Jurkat, Clone E6-1 (cell line): ENCODE data around the gene SH3BP1.
A peak's percentile ranks its signal among the peaks of the same experiment; 100 is the strongest.
"Not testable (repeated sequence)": the region's sequence is repeated elsewhere in the genome, so short reads cannot be mapped to it uniquely, and the experiment has no call there.

Experiments used
- DNase-seq: peaks from one replicate; pipeline ENCODE4 v3.0.0-alpha.2; 2011; ENCODE audit warnings: low read depth, low spot score
- H3K4me3 ChIP-seq: 2 replicates; pipeline ENCODE4 v1.5.1; 2011; ENCODE audit warnings: mild to moderate bottlenecking, low read length, control low read depth, moderate library complexity

SH3BP1 gene

DNA sequence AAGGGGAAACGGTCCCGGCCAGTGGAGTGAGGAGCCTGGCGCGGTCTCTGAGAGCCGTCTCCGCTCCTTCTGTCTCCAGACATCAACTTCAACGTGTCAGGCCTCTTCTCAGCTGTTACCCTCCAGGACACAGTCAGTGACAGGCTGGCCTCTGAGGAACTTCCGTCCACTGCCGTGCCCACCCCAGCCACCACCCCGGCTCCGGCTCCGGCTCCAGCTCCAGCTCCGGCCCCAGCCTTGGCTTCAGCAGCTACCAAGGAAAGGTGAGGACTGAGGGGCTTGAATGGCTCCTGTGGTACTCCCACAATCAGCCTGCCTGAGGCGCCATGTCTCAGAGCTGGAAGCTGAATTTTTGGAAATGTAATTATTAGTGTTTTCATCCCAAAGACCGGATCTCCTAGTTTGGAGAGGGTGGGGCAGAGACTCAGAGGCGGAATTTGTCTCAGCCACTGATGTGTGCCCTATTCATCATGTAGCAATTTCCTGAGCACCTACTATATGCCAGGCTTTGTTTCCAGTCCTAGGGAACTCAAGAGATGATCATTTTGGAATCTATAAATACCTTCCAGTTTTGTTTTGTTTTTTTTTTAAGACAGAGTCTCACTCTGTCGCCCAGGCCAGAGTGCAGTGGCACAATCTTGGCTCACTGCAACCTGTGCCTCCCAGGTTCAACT lies 11.1 kb downstream of the SH3BP1 start:
- DNase-seq, result no peak
- H3K4me3 ChIP-seq, result no peak overlapping the region

DNA sequence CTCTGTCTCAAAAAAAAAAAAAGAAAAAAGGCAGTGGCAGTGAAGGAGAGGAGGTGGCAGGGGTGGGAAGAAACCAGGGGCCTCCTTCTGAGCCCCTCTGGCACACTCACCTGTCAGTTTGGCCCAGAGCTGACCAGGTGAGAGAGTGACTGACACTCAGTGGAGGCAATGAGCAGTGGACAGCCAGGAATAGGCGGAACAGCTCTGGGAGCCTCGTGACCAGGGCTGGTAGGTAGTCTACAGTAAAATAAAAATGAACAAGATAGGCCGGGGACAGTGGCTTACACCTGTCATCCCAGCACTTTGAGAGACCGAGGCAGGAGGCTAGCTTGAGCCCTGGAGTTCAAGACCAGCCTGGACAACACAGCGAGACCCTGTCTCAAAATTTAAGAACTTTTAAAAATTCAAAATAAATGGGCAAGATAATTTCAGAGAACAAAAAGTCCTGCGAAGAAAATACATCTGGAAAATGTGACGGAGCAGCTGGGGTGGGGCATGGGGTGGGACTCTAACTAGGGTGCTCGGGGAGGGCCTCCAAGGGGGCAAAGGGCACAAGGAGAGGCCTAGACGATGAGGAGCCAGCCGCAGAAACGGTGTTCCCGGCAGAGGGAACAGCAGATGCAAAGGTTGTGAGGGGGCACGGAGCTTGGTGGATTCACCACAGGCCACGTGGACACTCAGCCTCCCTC lies 15.2 kb downstream of the SH3BP1 start:
- DNase-seq, result no peak
- H3K4me3 ChIP-seq, result no peak overlapping the region

DNA sequence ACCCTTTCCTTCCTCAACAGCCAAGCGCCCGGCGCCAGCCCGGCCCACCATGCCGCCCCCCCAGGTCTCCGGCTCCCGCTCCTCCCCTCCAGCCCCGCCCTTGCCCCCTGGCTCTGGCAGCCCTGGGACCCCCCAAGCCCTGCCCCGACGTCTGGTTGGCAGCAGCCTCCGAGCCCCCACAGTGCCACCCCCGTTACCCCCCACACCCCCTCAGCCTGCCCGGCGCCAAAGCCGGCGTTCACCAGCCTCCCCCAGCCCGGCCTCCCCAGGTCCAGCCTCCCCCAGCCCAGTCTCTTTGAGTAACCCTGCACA lies 15.7 kb downstream of the SH3BP1 start:
- no peak overlapping the region for H3K4me3 ChIP-seq
- DNase-seq, result no peak

DNA sequence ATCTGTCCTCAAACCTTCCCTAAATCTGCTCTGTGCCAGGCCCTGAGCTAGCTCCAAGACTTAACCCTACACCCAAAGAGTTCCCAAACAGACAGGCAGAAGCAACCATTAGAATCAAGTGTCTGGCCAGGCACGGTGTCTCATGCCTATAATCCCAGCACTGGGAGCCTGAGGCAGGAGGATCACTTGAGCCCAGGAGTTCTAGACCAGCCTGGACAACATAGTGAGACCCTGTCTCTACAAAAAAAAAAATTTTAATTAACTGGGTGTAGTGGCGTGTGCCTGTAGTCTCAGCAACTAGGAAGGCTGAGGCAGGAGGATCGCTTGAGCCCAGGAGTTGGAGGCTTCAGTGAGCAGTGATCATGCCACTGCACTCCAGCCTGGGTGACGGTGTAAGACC lies 17.1 kb downstream of the SH3BP1 start:
- not testable (repeated sequence) for DNase-seq, H3K4me3 ChIP-seq

DNA sequence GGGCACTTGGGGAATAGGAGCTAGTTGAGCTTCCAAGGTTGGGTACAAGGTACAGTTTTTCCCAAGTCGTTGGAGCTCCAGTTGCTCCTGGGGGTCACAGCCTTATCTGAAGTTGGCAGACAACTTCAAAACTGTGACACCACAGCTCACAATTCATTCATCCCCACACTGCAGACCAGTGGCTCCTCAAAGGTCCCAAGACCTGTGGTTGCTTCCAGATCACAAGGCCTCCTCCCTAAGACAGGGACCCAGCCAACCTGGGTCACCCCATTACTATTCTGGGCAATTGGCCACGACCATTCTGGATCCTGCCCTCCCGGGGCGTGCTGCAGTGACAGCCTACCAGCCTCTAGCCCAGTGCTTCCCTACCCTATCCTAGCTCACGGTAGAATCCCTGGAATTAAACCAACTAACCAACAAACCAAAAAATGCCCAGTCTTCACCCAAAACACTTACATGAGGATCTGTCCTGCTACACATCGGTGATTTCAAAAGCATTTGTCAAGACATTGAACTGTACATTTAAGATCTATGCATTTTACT lies 18.2 kb downstream of the SH3BP1 start:
- no peak for DNase-seq
- peak overlapping the region; percentile 56 for H3K4me3 ChIP-seq

DNA sequence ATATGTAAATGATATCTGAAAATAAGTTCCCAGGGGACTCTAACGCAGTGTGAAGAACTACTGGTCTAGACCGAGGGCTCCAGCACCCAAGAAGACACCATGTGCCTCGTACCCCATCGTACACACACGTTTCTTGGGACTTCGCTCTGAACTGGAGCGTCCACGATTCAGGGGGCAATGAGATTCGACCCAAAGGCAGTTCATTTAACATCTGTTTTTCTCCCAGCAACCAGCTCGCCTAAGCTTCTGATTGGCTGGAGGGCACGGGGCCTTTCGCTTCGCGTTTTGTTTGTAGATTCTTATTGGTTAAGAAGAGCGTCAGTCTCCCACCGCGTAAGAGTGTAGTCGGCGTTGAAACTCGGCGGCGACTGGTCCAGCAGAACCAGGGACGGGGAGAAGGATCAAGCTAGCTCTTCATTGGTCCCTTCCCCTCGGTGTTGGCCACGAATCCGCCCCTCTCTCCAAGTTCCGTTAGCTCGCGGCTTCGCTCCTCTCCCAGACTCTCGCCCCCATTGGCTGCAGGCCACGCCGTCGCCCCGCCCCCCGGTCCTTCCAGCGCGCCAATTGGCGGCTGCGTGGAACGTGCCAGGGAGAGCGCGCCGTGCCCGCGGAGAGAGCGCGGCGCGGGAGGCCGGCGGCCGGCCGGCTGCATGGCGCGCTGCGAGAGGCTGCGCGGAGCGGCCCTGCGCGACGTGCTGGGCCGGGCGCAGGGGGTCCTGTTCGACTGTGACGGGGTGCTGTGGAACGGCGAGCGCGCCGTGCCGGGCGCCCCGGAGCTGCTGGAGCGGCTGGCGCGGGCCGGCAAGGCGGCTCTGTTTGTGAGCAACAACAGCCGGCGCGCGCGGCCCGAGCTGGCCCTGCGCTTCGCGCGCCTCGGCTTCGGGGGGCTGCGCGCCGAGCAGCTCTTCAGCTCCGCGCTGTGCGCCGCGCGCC lies 18.9 kb downstream of the SH3BP1 start, which contains the start of gene PDXP:
PDXP (plus strand) TSS at position 591 of the 933 bp plus-strand sequence; CDS start at position 651, 60 bp downstream.
- DNase-seq, result peak; percentile 100

DNA sequence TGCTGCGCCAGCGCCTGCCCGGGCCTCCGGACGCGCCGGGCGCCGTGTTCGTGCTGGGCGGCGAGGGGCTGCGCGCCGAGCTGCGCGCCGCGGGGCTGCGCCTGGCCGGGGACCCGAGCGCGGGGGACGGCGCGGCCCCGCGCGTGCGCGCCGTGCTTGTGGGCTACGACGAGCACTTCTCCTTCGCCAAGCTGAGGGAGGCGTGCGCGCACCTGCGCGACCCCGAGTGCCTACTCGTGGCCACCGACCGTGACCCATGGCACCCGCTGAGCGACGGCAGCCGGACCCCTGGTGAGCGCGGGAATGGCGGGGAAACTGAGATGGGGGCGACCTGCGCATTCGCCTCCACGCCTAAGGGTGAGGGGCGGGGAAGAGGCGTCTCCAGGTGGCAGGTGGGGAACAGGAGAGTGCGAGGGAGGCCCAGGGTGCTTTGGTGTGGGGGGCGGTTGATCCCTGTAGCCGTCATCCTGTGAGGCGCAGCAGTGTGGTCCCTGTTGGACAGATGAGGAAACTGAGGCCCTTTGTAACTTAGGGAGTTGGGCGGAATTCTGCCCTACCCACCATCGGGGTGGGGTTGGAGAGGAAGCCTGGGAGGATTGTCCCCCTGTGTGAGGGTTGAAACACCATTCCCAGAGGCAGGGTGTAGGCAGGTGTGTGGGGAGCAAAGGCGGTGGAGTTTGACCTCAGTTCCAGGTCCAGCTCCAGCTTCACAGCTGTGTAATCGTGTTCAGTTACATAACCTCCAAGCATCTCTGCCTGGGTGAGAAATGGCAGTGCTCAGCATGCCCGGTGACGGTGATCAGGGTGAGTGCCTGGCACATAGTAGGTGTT lies 19.8 kb downstream of the SH3BP1 start:
- no peak for DNase-seq

More for the DNA sequence above, 18.9 kb downstream of the SH3BP1 start, which contains the start of gene PDXP:
- peak within 1 kb of the TSS; percentile 86 for H3K4me3 ChIP-seq

DNA sequence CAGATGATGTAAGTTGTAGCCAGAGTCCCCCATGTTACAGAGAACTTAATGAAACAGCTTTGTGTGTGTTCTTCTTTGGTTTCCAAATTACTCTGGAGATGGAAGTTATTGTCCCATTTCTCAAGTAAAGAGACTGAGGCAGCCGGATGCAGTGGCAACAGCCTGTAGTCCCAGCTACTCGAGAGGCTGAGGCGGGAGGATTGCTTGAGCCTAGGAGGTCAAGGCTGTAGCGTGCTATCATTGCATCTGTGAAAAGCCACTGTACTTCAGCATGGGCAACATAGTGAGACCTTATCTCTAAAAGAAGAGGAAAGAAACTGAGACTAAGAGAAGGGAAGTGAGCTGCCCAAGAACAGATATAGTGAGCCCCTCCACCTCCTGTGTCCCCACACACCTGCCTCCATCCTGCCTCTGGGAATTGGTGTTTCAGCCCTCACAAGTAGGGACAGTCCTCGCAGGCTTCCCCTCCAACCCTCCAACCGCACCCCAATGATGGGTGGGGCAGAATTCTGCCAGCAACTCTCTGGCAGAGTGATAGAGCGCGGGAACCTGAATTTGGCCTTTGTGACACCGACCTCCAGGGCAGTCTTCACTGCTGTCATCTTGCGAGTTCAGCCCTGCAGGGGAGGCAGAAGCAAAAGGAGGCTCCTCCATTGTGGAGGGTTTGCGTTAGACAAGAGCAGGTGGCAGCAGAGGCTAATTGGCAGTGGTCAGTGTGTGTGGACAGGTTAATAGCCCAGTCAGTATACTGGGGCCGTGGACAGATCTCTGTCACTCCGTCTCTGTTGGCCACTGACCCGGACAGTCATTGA lies 20.6 kb downstream of the SH3BP1 start:
- peak overlapping the region; percentile 86 for H3K4me3 ChIP-seq
- no peak for DNase-seq

More for the DNA sequence above, 19.8 kb downstream of the SH3BP1 start:
- H3K4me3 ChIP-seq, result peak overlapping the region; percentile 86

DNA sequence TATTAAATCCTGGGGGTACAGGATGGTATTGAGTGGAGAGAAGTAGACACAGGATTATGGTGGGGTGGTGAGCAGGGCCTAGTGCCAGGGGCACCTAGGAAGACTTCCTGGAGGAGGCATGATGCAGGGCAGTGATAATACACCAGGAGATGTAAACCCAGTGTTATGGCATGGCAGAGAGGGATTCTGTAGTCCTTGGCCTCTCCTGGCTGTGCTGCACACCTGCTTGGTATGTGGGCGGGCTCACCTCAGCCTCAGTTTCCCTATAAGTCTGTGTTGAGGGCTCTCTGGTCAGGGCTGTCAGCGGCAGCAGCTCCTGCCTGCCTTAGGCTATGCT lies 21.2 kb downstream of the SH3BP1 start:
- H3K4me3 ChIP-seq, result no peak overlapping the region
- no peak for DNase-seq

DNA sequence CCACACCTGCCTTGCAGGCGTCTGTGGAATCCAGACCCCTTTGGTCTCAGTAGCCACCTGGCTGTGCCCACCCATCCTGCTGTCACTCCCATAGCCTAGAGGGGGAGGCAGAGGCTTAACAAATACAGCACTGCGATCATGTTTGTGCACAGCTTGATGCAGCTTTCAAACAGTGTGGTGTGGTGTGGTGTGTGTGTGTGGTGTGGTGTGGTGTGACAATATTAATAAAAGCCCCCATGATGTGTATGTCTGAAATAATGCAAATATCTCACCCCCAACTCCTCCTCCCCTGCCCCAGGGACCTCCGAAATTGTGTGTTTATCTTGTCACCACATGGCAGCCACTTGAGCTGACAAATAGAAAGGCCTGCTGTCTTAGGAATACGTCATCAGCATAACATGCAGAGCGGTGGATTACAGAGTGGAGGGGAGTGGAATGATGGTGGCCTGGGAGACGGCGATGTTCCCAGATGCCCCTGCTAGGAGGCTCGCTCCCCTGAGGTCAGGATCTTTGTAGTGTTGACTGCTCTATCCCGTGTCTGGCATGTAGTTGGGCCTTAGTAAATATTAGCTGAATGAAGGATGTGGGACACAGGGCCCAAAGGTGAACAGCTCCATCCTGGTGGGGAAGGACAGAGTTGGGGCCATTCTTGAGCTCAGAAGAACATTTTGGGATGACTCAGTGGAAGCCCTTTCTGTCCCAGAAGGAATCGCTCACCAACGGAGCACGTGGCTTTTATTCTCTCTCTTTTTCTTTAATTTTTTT lies 21.9 kb downstream of the SH3BP1 start:
- no peak overlapping the region for H3K4me3 ChIP-seq
- DNase-seq, result no peak

DNA sequence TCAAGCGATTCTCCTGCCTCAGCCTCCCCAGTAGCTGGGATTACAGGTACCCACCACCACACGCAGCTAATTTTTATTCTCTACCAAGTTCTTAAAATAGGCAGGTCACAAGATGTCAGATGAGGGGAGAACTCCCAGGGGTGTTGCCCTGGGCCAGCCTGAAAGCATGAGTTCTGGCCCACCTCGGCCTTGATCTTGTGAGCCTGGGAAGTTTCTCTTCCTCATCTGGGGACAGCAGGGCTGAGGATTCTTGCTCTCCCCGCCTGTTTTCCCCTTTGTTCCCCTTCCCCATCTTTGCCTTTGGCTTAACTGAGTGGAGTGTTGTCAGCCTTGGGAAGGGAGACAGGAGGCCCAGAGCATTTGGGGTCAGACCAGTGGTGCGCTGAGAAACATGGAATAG lies 22.6 kb downstream of the SH3BP1 start:
- no peak for DNase-seq

DNA sequence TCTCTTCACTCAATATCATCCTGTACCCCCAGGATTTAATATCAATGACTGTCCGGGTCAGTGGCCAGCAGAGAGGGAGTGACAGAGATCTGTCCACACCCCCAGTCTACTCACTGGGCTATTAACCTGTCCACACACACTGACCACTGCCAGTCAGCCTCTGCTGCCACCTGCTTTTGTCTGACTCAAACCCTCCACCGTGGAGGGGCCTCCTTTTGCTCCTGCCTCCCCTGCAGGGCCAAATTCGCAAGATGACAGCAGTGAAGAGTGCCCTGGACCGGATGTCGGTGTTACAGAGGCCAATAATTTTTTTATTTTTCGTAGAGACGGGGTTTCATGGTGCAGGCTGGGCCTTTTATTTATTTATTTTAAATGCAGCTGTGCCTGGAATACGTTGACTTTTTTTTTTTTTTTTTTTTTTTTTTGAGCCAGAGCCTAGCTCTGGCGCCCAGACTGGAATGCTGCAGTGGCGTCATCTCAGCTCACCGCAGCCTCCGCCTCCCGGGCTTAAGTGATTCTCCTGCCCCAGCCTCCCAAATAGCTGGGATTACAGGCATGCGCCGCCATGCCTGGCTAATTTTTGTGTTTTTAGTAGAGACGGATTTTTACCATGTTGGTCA lies 24.2 kb downstream of the SH3BP1 start:
- no peak overlapping the region for H3K4me3 ChIP-seq
- DNase-seq, result no peak

More for the DNA sequence above, 22.6 kb downstream of the SH3BP1 start:
- no peak overlapping the region for H3K4me3 ChIP-seq

DNA sequence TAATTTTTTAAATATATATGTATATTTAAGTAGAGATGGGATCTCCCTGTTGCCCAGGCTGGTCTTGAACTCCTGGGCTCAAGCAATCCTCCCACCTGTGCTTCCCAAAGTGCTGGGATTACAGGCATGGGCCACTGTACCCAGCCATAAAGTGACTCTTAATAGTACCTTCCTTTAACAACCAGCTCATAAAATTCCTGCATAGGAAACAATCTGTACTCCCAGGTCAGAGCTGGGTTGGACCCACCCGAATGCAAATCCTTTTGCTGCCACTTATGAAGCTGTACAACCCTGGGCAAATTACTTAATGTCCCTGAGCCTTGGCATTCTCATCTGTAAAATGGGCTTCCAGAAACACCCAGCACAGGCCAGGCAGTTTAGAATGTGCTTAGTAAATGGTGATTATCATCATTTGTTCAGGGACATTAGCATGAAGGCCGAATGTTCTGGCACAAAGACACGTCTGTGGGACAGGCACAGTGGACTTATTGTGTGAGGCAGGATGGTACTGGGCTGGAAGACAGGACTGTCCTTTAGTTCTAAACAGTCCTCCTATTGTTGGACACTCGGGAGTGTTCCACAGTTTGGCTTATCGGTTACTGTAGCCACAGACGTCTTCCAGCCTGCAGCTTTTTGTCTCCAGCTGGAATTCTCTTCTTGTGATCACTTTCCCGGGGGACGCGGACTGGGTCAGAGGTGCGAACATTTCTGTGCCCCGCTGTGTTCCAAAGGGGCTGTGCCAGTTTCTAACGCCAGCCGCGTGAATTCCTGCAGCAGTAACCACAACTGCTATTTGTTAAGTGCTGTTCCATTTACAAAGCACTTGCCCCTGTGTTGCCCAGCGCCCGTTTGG lies 25.0 kb downstream of the SH3BP1 start:
- no peak for DNase-seq
- H3K4me3 ChIP-seq, result no peak overlapping the region

DNA sequence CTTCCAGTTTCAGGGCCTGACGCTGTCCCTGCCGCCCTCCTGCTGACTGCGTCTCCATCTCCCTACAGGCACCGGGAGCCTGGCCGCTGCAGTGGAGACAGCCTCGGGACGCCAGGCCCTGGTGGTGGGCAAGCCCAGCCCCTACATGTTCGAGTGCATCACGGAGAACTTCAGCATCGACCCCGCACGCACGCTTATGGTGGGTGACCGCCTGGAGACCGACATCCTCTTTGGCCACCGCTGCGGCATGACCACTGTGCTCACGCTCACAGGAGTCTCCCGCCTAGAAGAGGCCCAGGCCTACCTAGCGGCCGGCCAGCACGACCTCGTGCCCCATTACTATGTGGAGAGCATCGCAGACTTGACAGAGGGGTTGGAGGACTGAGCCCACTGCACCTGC lies 26.0 kb downstream of the SH3BP1 start:
- DNase-seq, result no peak
- no peak overlapping the region for H3K4me3 ChIP-seq

DNA sequence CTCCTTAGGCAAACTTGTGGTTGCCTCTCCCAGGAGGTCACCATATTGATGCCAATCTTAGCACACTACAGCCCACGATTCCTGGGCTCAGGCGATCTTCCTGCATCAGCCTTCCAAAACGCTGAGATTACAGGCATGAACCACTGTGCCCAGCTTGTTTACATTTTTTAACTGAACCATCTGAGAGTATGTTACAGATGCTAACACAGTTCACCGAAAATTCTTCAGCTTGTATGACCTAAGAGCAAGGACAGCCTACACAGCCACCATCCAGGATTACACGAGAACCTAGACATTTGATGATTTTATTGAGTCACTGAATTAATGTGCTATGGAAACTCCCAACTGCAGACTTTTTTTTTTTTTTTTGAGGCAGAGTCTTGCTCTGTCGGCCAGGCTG lies 30.1 kb downstream of the SH3BP1 start:
- no peak overlapping the region for H3K4me3 ChIP-seq
- no peak for DNase-seq
